GM21526 (cell line): Measurements from ENCODE around the gene FLVCR2.
A peak's percentile ranks its signal among the peaks of the same experiment; 100 is the strongest.
"Not testable (repeated sequence)": the region's sequence is repeated elsewhere in the genome, so short reads cannot be mapped to it uniquely, and the experiment has no call there.

ENCODE experiments used
- ATAC-seq: cut with Tn5 transposase; IDR thresholded peaks from one replicate; pipeline ENCODE4 v1.9.1; 2021; ENCODE audit warnings: moderate library complexity; ENCODE audit not compliant: unreplicated experiment, low FRiP score

FLVCR2 gene

DNA sequence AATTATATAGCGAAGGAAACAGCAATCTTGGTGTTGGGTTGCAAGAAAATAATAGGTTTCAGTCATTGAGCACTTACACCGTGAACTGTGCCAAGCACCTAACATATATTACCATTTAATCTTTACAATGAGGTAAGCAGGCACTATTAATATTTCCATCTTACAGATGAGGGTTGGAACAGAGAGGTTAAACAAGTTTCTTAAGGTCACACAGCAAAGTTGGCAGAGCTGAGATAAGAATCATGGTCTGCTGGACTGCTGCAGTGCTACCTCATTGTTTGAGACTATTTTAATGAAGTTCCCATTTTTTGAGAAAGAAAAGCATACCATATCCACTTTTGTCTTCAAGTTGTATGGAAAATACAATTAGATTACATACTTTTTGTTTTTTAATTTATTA lies 80.5 kb downstream of the FLVCR2 start:
- ATAC-seq: no peak

DNA sequence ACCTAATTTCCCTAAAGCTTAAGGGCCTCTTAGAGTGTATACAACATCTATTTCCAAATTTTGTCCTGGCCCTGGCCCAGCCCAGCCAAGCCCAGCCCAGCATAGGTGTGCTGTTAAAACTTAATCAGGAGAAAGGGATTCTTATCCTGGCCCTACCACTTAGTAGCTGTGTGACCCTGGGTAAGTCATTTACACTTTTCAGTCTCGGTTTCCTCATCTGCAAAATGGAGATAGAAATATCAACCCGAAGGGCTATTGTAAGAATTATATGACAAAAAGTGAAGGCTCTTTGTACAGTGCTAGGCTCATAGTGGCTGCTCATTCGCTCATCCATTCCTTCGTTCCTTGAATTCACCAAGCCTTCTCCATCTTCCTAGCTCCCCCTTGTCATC lies 81.8 kb downstream of the FLVCR2 start:
- no peak for ATAC-seq

DNA sequence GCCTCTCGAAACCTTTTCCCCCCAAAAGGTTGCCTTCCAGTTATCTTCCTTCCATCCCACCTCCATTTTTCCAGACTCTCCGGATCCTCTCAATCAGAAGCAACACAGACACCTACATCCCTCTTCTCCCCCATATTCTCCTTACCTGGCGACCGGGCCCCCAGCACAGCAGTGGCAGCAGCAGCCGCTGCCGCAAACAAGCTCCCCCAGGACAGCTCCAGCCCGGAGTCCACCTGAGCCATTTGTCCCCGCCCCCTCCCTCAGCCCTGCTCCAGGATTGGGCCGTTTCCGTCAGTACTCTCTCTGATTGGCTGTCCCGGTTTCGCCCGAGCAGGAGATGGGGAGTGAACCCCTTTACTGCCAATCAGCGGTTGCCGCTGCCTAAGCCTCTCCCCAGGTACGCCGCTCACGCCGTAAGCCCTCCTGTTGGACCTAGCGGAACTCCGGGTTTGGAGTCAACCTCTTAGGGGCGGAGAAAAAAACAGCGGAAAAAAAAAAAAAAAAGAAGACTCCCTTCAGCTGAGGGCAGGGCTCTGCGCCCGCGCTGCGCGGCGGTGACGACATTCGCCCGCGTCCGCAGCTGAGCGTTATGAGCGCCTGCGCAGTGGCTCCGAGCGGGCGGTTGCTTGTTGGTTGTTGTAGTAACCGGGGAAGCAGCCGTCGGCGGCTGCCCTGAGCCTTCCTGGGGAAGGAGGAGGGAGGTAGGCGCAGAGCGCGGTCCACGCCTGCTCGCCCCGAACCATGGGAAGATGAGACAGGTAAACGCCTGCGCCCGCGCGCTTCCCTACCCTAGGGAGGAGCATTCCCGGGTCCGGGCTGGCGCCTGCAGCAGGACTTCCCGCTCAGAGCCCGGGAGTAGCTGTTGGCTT lies 82.4 kb downstream of the FLVCR2 start, which contains the start of the genes ERG28 and TTLL5:
Gene ERG28 (minus strand): TSS at position 247 of the 869 bp plus-strand sequence. CDS start 3,374 bp downstream, outside the sequence.
Gene TTLL5 (plus strand): TSS at position 617 of the 869 bp plus-strand sequence. CDS start 1,904 bp downstream, outside the sequence.
- peak; percentile 93 for ATAC-seq

DNA sequence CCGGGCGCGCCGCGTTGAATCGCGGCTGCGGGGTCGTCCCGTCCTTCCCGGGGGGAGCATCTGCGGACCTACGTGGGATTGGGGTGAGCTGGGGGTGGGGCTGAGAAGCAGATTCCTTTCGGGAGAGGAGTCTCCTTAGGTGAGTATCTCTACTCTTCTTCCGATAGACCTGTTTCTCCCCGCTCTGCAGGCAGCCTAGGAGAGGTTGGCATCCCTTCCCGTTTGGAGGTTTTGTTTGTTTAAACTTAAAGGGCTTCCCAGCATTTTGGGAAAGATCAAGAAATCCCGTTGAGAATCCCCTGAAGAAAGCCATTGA lies 83.0 kb downstream of the FLVCR2 start:
- no peak for ATAC-seq

DNA sequence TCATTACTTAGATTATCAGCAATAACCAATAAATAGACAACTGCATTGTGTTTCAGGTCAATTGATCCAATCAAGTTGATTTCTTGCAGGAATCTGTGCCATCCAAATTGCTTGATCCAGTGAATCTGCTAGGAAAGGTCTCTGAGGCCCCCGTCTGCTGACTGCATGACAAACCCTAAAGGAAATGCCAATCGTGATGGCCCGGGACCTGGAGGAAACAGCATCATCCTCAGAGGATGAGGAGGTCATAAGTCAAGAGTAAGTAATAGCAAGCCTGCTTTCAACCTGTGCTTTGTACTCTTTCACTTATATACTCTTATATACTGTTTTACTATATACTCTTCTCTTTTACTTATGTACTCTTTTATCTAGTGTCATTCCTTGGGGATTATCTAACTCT lies 84.5 kb downstream of the FLVCR2 start:
- ATAC-seq: no peak

DNA sequence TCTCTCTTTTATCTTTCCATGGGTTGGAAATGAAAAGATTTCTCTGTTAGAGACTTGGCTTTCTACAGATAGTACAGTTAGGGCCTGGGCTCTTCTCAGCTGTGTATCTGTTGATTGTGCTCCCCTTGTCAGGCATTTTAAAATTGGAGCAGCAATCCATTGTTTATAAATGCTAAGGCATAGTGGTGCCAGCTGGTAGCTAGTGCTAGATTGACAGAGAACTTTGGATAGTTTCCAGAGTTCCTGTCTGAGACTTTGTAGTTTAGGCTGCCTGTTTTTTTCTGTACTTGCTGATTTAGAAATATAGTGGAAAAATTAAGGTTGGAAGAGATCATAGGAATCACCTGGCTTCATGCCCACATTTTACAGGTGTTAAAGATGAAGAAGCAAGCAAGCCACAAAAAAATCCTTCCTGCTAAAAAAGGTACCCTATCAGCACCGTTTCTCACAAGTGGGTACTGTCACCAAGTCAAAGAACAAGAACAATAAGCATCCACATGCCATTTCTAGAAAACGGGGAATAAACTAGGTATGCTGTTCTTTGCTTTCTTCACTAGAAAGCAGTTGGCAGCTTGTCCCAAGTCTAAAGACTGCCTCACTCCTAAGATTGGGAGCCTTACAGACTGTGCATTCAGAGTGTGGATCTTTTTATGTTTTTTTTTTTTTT lies 88.8 kb downstream of the FLVCR2 start:
- no peak for ATAC-seq

DNA sequence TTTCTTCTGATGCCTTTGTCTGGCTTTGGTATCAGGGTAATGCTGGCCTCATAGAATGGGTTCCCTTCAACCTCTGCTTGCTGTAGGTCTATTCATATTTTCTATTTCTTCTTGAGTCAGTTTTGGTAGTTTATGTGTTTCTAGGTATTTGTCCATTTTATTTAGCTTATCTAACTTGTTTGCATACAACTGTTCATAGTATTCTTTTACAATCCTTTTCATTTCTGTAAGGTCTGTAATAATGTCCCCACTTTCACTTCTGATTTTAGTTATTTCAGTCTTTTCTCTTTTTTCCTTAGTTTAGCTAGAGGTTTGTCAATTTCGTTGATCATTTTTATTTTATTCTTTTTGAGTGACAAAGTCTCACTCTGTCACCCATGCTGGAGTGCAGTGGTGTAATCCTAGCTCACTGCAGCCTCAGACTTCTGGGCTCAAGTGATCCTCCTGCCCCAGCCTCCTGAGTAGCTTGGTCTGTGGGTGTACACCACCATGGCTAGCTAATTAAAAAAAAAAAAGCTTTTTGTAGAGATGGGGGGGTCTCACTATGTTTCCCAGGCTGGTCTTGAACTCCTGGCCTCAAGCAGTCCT lies 94.3 kb downstream of the FLVCR2 start:
- ATAC-seq: no peak

DNA sequence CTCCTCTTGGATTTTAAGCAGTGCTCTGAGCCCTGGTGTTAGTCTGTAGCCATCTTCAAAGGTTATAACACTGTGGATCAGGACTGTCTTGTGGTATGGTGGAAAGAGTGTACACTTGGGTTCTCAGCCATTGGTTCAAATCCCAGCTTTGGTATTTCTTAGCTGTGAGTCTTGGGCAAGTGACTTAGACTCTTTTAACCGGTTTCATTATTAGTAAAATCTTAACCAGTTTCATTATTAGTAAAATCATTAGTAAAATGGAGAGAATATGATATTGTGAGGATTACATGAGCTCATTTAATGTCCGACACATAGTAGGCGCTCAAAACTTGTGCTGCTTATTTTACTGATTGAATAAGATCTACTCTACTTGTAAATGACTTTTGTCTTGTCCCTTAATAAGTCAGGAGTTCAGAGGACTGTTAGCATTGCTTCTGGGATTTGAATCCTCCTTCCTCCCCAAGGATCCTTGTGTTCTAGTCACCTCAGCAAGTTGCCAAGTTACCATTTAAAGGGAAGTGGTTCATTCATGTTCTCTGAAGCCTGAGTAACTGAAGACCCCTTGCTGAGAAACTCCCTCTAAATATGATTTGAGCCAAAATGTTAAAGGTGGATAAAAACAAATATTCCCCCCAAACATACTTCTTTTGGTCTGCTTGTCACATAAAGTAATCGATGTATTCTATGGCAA lies 95.1 kb downstream of the FLVCR2 start:
- no peak for ATAC-seq

DNA sequence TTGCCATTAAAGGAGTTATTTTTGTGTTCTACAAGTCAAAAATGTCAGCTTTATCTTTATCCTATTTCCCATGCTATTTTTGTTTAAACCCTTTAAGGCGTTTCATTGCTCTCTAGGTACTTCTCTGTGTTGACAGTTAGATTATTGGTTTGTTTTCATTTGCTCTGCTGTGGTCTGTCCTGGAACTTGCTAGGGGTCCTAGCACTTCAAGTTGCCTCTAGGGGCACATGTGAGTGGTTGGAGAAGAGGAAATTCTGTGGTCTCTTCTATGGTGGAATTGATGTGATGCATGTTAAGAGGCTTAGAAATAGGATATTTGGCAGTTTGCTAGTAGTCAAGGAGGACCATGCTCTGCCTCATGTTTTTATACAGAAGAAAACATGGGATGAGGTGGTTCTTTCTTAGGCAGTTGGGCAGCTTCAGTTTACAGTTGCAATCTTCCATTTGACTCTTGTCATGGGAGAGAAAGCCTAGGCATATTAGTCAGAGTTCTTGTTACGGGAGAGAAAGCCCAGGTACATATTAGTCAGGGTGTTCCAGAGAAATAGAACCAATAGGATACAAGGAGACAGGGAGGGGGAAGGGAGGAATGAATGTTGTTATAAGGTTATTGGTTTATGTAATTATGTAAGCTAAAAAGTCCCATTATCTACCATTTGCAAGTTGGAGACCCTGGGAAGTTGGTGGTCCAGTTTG lies 97.0 kb downstream of the FLVCR2 start:
- ATAC-seq: no peak

DNA sequence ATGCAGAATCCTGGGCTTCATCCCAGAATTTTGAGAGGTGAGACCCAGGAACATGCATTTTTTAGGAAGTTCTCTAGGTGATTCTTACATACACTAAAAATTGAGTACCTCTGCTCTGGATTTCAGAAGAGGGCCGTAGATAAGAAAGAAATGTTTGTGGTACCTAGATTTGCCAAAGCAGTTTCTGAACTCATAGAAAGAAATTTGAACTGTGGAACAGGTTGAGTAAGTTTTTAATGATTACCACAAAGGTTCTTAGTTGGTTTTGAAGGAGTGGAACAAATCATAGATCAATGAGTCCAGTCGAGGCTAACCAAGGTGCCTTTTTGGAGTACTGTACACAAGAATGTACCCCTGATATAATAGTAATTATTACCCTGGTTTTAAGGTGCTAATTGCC lies 107.5 kb downstream of the FLVCR2 start:
- no peak for ATAC-seq

DNA sequence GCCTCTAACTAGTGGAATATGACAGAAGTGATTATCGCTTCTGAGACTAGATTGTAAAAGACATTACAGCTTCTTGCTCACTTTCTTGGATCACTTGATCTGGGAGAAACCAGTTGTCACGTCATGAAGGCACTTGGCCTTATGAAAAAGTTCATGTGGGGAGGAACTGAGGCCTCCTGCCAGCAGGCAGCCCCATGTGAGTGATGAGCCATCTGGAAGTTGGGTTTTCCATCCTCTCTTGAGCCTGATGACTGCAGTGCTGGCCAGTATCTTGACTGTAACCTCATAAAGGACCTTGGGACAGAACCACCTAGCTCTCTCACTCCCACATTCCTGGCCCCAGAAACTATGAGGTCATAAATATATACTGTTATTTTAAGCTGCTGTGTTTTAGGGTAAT lies 110.6 kb downstream of the FLVCR2 start:
- ATAC-seq: no peak

DNA sequence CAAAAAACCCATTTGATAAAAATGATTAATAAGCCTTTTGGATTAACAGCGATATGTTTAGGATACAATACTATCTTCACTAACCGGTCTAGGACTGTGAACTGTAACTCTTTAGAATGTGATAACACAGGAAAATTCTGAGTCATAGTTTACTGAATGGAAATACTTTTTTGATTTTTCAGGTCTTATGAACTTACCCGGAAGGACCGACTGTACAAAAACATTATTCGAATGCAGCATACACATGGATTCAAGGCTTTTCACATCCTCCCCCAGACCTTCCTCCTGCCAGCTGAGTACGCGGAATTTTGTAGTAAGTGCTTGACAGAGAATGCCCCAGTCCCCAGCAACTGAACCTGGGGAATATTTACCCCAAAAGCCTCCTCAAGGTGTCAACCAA lies 111.6 kb downstream of the FLVCR2 start:
- ATAC-seq: no peak

DNA sequence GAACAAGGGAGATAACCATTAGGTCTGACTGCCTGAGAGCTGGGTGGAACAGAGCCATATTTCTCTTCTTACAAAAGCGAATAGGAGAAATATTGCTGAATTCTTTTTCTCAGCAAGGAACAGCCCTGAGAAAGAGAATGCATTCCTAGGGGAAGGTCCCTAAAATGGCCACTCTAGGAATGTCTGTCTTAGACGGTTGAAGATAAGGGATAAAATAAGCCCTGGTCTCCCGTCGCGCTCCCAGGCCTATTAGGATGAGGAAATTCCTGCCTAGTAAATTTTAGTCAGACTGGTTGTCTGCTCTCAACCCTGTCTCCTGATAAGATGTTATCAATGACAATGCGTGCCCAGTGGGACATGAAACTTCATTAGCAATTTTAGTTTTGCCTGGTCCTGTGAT lies 116.6 kb downstream of the FLVCR2 start:
- ATAC-seq: not testable (repeated sequence)

DNA sequence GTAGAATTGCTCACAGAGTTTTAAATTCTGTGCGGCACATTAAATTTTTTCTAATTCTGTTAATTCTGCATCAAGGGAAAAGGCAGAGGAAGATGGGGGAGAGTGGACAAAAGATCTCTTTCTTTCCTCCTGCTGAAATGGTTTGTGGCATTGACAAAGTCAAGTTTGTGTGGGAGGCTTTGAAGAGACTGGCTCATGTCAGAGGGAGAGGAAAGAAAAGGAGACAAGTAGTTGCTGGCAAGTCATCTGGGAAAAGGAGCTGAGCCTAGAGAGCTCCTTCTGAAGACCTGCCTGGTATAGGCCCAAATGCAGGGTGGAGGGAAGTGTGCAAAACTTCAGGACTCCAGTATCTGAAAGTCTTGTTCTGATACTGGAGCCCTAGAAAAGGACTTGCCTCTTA lies 119.0 kb downstream of the FLVCR2 start:
- no peak for ATAC-seq
